BJ (cell line): Measurements from ENCODE around the gene MAGI1. TPM values are rescaled to one million over a fixed set of nuclear protein-coding genes. Genes with fewer than 3 reads are reported as not detected.

ENCODE experiments used
- CTCF ChIA-PET: fragments of 350-600 bp; formaldehyde crosslinking; extraction: SDS; loops from one replicate; lab custom pipeline; 2021; ENCODE audit warnings: antibody characterized with exemption, inconsistent platforms; lab: Yijun Ruan, JAX
- POLR2A ChIA-PET: fragments of 300-600 bp; sonication (Branson Sonifier 250); formaldehyde crosslinking; extraction: SDS; loops from one replicate; lab custom pipeline; 2021; ENCODE audit warnings: antibody characterized with exemption; lab: Charles Lee
- DNase-seq: peaks from one replicate; pipeline ENCODE4 v3.0.0-alpha.2; 2011; ENCODE audit warnings: low read depth
- H3K27me3 ChIP-seq: 2 replicates; pipeline ENCODE4 v1.6.0; 2011; ENCODE audit warnings: low read length; ENCODE audit not compliant: control insufficient read depth, insufficient read depth
- H3K36me3 ChIP-seq: 2 replicates; pipeline ENCODE4 v1.5.1; 2011; ENCODE audit warnings: low read length; ENCODE audit not compliant: control insufficient read depth, insufficient read depth
- H3K4me3 ChIP-seq: 2 replicates; pipeline ENCODE4 v1.5.1; 2011; ENCODE audit warnings: low read depth, mild to moderate bottlenecking, control low read depth, low read length
- CTCF ChIP-seq: IDR thresholded peaks from 2 replicates; pipeline ENCODE4 v1.5.1; 2011; ENCODE audit warnings: low read depth, mild to moderate bottlenecking, control low read depth, inconsistent platforms, low read length, moderate library complexity; ENCODE audit not compliant: insufficient read depth
- polyA plus RNA-seq: library from polyadenylated mRNA; depleted of rRNA; stranded (reverse); fragments of >200 nt; gene quantifications from 2 replicates; pipeline ENCODE4 v1.2.3, GENCODE V29; 2011

MAGI1 gene
- polyA plus RNA-seq, 1 experiment, result 14.4 TPM

DNA sequence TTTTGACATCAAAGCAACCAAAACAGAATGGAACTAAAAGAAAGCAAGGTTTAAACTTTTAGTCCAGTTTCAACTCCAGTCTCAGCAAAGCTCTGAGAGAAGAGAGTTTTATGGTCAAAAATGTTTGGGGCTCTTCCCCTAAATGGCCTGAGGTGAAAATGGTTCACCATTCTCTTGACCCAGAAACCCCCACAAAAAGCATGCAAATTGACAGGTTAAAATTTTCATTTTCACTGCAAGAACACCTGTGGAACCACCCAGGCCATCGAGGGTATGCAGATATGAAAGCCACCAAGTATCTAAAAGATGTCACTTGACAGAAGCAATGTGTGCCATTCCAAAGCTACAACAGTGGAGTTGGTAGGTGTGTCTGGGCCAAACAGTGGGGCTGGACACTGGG is 195.0 kb downstream of the MAGI1 start:
- ChIA-PET CTCF (interaction anchor here (1.0 to 1.1 kb wide), 2 partner anchors 10 to 11 kb away, joined by 3 read pairs; no protein-coding TSS in a partner anchor), POLR2A (no interaction called here)
- DNase-seq, result no peak
- Histone ChIP-seq H3K27me3 (no peaks in the 10 kb centered on the region), H3K36me3 (no peaks in the 10 kb centered on the region), H3K4me3 (no peak overlapping the region)
- no peak for TF ChIP-seq CTCF

DNA sequence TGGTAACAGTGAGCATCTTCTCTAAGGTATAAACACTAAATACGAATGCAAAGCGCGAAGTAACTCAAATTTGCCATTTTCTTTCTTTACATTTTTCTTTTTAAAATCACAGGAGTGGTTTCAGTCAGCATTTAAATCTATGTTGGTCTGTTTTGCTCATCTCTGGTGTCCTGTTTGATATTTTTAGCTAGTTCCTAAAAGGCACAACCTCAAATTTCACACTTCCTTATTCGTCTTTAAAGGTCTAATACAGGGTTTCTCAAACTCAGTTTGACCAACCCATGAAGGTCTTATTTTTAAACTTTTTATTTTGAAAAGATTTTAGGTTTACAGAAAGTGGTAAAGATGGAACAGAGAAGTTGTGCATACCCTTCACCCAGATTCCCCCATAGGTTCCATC is 201.1 kb downstream of the MAGI1 start:
- Histone ChIP-seq H3K36me3 (no peaks in the 10 kb centered on the region), H3K27me3 (no peaks in the 10 kb centered on the region), H3K4me3 (no peak overlapping the region)
- ChIA-PET POLR2A (no interaction called here), CTCF (no interaction called here)
- no peak for TF ChIP-seq CTCF
- no peak for DNase-seq

GRCh38 chr3:65836047-65836446 is 202.7 kb downstream of the MAGI1 start:
- ChIA-PET POLR2A (no interaction called here), CTCF (interaction anchor here (0.6 kb wide), 1 partner anchor 233 kb away, joined by 3 read pairs; no protein-coding TSS in a partner anchor)
- no peak overlapping the region for H3K4me3 ChIP-seq
- H3K36me3 ChIP-seq, result no peaks in the 10 kb centered on the region
- no peak for DNase-seq
- no peaks in the 10 kb centered on the region for H3K27me3 ChIP-seq
- TF ChIP-seq CTCF, result no peak

DNA sequence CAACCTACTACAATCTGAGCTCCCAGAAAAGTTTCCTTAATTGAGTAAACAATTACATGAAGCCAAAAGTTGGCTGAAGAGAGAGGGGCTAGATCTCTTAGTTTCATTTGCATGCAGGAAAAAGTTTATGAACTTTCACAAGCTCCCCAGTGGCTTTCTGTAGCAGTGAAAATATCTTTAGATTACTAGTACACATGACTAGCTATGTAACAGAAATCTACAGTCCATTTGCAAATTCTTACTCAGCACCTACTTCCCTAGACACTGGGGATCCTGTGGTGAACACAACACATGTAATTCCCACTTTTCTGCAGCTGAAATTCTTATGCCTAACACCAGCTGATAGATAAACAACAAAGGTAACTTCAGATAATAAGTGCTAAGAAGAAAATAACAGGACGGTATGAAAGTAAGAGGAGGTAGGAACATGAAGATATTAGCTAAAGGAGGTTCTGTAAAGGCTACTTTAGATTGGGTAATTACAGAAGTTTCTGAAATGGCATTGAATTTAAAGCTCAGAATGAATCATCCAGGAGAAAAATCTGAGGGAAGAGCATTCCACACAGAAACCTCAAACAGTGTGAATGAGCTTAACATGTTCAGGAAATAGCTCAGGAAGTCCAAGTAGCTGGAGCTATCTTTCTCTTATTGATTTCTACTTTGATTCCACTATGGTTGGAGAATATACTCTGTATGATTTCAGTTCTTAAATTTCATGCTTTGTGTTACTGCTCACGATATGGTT is 204.8 kb downstream of the MAGI1 start:
- ChIA-PET CTCF (interaction anchor here (0.6 to 2.6 kb wide), 5 partner anchors 9 to 301 kb away, joined by 3 to 8 read pairs (median 3); no protein-coding TSS in a partner anchor), POLR2A (interaction anchor here (0.5 kb wide), 1 partner anchor 18 kb away, joined by 5 read pairs; no protein-coding TSS in a partner anchor)
- peak; percentile 31 for DNase-seq
- Histone ChIP-seq H3K36me3 (no peaks in the 10 kb centered on the region), H3K4me3 (no peak overlapping the region), H3K27me3 (no peaks in the 10 kb centered on the region)
- TF ChIP-seq CTCF, result no peak

- no peak for TF ChIP-seq CTCF
- no peaks in the 10 kb centered on the region for H3K36me3 ChIP-seq
- CTCF ChIA-PET, result interaction anchor here (0.8 to 1.3 kb wide), 4 partner anchors 14 to 306 kb away, joined by 3 to 5 read pairs (median 3); no protein-coding TSS in a partner anchor
- H3K27me3 ChIP-seq, result no peaks in the 10 kb centered on the region
- POLR2A ChIA-PET, result no interaction called here
- H3K4me3 ChIP-seq, result no peak overlapping the region
- DNase-seq, result peak; percentile 64
These were observed 206.8 kb downstream of the MAGI1 start for GRCh38 chr3:65831733-65832425.
